Epithelial cell of umbilical artery (primary cell): Measurements from ENCODE around the gene FAM89B. TPM values are rescaled to one million over a fixed set of nuclear protein-coding genes. Genes with fewer than 3 reads are reported as not detected.

ENCODE experiments used
- total RNA-seq: library from RNA; depleted of rRNA; stranded (reverse); fragments of >200 nt; gene quantifications from 2 replicates; pipeline ENCODE4 v1.2.3, GENCODE V29; 2014

The FAM89B gene
- total RNA-seq, result 15.9 and 19.8 TPM in 2 replicates

DNA sequence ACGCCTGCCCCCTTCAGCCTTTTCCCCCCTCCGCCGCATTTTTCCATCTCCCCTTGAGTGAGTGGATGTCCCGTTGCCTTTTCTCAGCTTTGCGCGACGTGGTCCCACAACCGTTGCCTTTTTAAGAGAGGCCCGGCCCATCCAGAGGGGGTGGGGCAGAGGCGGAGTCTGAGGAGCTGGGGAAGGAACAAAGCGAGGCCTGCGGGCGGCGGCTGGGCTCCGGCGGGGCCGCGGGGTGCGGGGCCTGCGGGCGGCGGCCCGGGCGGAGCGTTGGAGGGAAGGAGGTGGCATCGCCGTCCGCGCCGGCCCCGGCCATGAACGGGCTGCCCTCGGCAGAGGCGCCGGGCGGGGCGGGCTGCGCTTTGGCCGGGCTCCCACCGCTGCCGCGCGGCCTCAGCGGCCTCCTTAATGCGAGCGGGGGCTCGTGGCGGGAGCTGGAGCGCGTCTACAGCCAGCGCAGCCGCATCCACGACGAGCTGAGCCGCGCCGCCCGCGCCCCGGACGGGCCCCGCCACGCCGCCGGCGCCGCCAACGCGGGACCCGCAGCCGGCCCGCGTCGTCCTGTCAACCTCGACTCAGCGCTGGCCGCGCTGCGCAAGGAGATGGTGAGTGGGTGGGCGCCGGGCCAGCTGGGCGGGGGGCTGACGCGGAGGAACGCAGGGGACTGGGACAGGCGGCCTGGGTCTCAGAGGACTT is at the start of gene FAM89B:
Gene FAM89B, plus strand, starts transcription at position 183 of the 696 bp plus-strand sequence. Its CDS starts 132 bp downstream, at position 315.

DNA sequence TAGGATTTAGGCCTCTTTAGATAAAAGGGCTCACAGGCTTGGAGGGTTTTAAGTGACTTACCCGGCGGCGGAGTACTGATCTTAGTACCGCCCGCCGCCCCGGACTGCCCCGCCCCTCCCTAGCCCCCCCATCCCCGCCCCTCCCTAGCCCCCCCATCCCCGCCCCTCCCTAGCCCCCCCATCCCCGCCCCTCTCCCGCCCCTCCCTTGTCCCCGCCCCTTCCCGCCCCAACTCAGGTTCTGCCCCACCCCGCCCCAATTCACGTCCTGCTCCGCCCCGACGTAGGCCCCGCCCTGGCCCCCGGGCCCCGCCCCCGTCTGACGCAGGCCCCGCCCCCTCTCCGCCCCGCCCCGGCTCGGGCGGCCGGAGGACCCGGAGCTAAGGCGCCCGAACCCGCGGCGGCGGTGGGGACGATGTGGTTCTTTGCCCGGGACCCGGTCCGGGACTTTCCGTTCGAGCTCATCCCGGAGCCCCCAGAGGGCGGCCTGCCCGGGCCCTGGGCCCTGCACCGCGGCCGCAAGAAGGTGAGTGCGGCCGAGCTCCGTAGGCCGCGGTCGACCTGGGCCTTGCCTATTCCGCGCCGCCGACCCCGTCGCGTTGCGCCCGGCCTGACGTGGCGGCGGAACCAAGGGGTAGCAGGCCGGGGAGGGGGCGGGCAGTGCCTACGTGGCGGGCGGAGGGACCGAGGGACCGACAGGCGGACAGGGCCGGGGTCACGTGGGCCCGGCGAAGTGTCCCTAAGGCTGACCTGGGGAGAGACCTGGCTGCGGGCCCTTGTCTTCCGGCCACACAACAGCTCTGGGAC is 47.4 kb upstream of the FAM89B start, which contains the start of gene SCYL1:
Gene SCYL1, plus strand, starts transcription at position 343 of the 805 bp plus-strand sequence. Its CDS starts 71 bp downstream, at position 414.

DNA sequence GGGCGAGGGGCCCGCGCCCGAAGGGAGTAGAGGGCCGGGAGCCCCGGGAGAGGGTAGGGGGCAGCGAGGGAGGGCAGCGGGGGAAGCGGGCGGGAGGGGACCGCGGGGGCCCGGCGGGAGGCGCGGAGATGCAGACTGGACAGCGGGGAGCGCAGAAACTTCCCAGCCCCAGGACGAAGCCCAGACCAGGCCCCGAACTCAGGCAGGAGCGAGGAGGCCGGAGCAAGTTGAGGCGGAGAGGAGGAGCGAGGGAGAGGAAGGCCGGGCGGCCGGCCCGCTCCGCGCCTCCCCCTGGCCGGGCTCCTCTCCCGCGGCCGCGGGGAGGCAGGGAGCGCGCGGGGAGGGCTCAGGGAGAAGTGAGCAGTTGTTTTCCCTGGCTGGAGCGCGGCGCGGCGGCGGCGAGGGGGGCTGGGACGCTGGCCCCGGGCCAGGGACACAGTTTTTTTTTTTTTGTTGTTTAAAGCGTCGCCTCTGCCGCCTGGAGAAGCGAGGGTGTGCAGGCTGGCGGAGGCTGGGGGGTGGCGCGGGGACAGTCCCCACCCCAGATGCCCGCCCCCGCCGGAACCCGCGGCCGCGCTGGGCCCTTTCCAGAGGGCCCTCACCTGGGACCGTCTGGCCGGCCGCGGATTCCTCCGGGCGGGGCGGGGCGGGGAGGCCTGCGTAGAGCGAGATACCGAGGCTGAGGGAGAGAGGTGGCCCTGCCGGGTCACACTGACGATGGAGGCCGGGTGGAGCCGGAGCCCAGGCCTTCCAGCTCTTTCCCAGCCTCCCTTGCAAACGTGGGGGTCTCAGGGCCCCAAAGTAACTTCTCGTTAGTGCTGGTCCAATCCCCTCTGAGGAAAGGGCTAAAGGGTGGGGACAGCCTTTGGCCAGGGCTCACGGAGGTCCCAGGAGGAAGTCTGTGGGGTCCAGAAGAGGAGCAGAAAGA is 14.1 kb upstream of the FAM89B start, which contains the start of gene LTBP3:
Gene LTBP3, minus strand, starts transcription at position 358 of the 928 bp plus-strand sequence. CDS start 400 bp downstream, outside the sequence.

DNA sequence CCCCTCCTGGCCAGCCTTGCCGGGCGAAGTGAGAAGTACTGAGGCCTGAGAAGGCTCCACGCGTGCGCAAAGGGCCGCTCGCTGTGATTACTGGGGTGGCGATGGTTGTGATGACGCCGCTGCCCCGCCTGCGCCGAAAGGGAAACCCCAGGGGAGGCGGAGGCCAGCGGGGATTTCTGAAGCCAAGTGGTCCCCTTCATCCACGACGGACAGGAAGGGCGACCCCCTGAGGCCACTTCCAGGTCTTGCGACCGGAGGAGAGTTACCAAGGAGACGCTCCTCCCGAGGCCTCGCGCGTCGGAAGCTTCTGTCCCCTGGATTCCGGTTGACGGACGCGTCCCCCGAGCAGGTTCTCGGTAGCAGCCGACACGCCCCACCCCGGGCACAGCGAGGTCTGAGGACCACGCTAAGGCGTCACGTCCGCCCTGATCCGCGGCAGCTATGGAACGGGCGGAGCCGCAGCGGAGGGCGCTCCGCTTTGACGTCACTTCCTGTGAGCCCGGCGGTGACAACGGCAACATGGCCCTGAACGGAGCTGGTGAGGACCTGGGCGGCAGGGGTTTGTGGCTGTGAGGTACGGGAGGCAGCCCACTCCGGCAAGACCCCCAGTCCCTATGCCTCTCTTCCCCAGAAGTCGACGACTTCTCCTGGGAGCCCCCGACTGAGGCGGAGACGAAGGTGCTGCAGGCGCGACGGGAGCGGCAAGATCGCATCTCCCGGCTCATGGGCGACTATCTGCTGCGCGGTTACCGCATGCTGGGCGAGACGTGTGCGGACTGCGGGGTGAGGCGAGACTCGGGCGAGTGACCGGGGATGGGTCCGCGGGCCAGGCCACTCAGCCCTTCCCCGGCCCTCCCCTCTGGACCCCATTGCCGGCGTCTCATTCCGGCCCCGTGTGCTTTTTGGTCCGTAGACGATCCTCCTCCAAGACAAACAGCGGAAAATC is 2.1 kb upstream of the FAM89B start, which contains the start of gene ZNRD2:
Gene ZNRD2, plus strand, starts transcription at position 505 of the 946 bp plus-strand sequence. Its CDS starts 15 bp downstream, at position 520.

DNA sequence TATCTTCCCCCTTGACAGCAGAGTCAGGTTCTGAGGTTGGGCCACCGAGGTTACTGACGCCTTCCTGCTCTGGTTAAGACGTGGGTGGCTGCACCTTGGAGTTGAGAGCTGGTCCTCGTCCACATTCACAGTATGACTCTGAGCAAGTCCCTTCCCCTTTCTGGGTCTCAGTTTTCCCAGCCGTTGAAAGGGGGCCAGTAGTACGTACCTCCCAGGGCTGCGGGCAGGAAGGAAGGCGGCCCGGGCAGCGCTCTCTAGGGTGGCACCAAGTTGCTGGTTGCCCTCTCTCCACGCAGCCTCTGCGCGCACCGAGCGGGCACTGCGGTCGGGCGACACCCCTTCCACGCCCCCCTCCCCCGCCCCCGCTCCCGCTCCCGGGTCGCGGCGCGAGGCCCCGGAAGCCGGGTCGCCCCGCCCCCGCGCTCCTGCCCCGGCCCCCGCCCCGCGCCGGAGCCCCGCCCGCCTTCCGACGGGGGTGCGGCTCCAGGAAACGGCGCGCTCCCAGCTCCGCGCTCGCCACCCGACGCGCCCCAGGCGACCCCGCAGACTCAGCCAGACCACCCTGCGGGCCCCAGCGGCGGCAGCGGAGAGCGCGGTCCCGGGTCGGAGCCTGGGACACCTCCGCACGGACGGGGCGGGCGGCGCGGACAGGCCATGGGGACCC is 3.4 kb downstream of the FAM89B start, which contains the start of gene EHBP1L1:
Gene EHBP1L1, plus strand, starts transcription at position 486 of the 664 bp plus-strand sequence. CDS start 250 bp downstream, outside the sequence.

DNA sequence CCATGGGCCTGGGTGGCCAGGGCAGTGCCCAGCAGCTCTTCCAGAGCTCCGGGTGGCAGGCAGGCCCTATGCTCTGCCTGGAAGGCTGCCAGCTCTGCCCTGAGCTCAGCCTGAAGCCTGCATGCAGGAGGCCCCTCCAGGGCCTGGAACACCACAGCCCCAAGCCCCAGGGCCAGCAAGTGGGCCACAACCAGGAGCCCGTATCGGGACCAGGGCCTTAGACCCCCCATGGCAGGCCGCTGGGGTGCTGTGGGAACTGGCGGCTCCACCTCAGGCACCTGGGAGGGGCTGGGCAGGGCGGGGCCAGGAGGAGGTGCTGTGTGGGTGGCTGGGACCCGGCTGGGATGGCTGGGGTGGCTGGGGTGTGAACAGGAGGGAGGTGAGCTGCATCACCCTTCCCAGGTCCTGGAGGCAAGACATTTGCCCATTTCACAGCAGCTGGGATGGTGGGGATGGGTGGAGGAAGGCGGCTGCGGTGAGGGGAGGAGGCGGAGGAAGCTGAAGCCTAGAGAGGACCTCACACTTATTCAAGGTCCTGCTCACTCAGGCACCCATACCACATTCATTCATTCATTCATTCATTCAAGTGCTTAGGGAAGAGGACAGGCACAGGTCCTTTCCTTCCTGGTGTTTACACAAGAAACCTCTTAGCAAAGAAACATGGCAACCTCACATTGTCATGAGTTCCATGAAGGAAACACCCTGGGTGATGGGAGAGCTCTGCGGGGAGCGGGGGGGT is 23.4 kb downstream of the FAM89B start, which contains the start of gene KCNK7:
Gene KCNK7, minus strand, starts transcription at position 258 of the 739 bp plus-strand sequence. Its CDS starts 28 bp downstream, at position 230.

DNA sequence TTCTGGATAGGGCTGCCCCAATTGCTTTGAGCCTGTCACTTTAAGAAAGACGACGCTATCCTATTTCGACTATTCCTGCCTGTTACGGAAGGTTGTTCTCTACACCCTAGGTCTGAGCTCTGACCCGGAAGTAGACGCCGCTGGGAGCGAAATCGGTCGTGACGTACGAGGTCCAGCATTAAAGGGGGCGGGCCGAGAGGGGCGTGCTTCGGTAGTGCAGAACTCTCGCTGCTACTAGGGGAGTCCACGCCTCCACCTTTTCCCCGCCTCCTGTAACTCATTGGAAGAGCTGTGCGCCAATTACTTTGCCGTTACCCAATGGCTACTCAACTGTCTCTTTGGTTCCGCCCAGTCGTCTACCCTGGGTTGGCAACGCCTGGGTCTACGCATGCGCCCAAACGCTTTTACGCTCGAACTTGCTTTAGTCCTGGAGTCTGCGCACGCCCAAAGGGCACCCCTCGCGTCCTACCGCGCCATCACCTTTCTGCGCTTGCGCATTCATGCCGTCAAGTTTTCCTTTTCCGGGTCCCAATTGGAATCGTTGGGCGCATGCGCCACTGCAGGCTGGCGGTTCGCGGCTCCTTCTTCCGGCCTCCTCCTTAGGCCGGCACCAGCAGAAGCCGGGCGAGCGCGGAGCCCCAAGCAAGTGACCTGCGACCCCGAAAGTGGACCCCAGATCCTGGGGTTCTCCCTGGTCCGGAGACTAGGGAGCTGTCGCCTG is 43.1 kb downstream of the FAM89B start, which contains the start of gene PCNX3:
Gene PCNX3, plus strand, starts transcription at position 548 of the 721 bp plus-strand sequence. CDS start 536 bp downstream, outside the sequence.

Other genes with a start within 250 kb of the FAM89B start
- gene DPF2, start 238.7 kb upstream of the FAM89B start, total RNA-seq, result 26.7 and 31.5 TPM in 2 replicates
- gene TIGD3, start 217.8 kb upstream of the FAM89B start, total RNA-seq, result 0.32 TPM in 1 of 2 replicates, not detected in the other
- gene SLC25A45, start 189.9 kb upstream of the FAM89B start, total RNA-seq, result 0.46 and 2.3 TPM in 2 replicates
- gene FRMD8, start 185.9 kb upstream of the FAM89B start, total RNA-seq, result 49.7 and 193 TPM in 2 replicates
- 38.3 and 118 TPM in 2 replicates for gene NEAT1, start 149.7 kb upstream of the FAM89B start, total RNA-seq
- gene MALAT1, start 73.5 kb upstream of the FAM89B start, total RNA-seq, result 2,721 and 4,758 TPM in 2 replicates
- 56.5 and 59.1 TPM in 2 replicates for gene SCYL1, start 47.5 kb upstream of the FAM89B start, total RNA-seq
- gene LTBP3, start 14.2 kb upstream of the FAM89B start, total RNA-seq, result 15.2 and 23.4 TPM in 2 replicates
- gene ZNRD2, start 2.1 kb upstream of the FAM89B start, total RNA-seq, result 37.5 and 92.2 TPM in 2 replicates
- 31.2 and 39.0 TPM in 2 replicates for gene EHBP1L1, start 3.5 kb downstream of the FAM89B start, total RNA-seq
- not detected in 2 replicates for gene KCNK7, start 23.3 kb downstream of the FAM89B start, total RNA-seq
- 55.2 and 72.0 TPM in 2 replicates for gene MAP3K11, start 41.7 kb downstream of the FAM89B start, total RNA-seq
- 11.2 and 11.7 TPM in 2 replicates for gene PCNX3, start 43.2 kb downstream of the FAM89B start, total RNA-seq
- gene SIPA1, start 65.6 kb downstream of the FAM89B start, total RNA-seq, result 38.7 and 42.1 TPM in 2 replicates
- 12.7 and 14.7 TPM in 2 replicates for gene RELA, start 90.4 kb downstream of the FAM89B start, total RNA-seq
- 31.8 and 35.4 TPM in 2 replicates for gene KAT5, start 139.7 kb downstream of the FAM89B start, total RNA-seq
- gene RNASEH2C, start 148.3 kb downstream of the FAM89B start, total RNA-seq, result 77.0 and 111 TPM in 2 replicates
- 6.8 and 8.1 TPM in 2 replicates for gene AP5B1, start 208.4 kb downstream of the FAM89B start, total RNA-seq
- gene OVOL1, start 214.5 kb downstream of the FAM89B start, total RNA-seq, result not detected in 2 replicates